T-helper 9 cell (primary cell): ENCODE results near the gene SPC24.
"Not testable (repeated sequence)": the region's sequence is repeated elsewhere in the genome, so short reads cannot be mapped to it uniquely, and the experiment has no call there.

Experiments used
- DNase-seq: peaks from one replicate; pipeline ENCODE4 v3.0.0-alpha.2; 2020

SPC24 gene

DNA sequence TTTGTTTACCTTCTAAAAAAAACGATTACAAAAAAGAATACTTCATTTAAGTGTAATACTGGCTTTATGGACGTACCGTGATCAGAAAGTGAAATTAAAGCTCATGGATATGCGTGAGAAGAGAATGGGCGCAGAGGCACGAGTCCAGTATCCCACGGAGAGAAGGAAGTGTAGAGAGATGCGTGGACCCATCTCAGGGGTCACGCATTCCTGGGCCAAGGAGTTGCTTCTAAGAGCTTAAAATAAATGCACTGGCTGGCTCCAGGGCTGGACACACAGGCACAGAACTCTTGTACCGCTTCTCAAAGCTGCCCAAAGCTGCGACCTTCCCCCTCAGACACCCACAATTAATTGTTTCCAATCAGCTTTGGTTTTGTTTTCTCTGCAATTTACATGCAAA, 8.7 kb upstream of the SPC24 start:
- no peak for DNase-seq

DNA sequence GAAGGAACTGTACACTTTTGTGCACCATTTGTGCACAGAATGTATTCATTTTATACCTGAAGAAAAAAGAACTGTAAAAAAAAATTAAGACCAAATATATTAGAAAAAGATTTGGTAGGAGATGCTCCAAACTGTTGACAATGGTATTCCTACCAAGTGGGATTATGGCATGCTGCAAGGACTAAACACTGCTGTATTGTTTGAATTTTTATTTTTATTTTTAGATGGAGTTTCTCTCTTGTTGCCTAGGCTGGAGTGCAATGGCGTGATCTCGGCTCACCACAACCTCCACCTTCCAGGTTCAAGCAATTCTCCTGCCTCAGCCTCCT, 4.8 kb upstream of the SPC24 start:
- not testable (repeated sequence) for DNase-seq

DNA sequence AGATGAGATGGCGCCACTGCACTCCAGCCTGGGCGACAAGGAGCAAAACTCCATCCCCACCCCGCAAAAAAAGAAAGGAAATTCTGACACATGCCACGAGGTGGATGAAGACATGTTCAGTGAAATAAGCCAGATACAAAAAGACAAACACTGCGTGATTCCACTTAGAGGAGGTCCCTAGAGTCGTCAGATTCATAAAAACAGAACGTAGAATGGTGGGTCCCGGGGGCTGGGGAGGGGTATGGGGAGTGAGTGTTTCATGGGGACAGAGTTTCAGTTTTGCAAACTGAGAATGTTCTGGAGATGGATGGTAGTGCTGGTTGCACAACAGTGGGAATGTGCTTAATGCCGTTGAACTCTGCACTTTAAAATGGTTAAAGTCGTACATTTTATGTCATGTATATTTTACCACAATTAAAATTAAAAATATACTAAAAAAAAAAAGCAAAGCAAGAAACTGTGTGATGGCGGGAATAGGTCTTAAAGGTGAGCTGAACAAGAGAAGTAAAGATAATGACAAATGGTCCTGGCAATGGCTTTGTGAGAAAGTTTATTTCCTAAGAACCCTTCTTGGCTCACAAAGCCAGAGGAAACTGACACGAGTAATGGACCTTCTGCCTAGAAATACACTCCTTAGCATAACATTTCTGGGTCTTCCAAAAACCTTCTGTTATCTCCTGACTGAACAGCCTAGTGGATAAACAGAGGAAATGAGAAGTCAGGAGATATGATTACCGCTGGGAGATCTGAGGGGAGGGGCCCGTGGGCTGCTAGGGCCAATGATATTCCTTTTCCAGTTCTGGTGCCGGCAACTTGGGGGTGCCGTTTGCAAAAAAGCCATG, 4.2 kb upstream of the SPC24 start:
- no peak for DNase-seq

DNA sequence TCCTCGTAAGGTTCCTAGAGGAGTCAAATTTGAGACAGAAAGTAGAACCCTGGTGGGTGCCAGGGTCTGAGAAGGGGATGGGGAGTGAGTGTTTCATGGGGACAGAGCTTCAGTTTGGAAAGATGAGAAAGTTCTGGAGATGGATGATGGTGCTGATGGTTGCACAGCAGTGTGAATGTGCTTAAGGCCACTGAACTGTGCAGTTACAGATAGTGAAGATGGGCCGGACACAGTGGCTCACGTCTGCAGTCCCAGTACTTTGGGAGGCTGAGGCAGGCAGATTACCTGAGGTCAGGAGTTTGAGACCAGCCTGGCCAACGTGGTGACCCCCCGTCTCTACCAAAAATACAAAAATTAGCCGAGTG, 917 bp downstream of the SPC24 start:
- DNase-seq, result no peak

DNA sequence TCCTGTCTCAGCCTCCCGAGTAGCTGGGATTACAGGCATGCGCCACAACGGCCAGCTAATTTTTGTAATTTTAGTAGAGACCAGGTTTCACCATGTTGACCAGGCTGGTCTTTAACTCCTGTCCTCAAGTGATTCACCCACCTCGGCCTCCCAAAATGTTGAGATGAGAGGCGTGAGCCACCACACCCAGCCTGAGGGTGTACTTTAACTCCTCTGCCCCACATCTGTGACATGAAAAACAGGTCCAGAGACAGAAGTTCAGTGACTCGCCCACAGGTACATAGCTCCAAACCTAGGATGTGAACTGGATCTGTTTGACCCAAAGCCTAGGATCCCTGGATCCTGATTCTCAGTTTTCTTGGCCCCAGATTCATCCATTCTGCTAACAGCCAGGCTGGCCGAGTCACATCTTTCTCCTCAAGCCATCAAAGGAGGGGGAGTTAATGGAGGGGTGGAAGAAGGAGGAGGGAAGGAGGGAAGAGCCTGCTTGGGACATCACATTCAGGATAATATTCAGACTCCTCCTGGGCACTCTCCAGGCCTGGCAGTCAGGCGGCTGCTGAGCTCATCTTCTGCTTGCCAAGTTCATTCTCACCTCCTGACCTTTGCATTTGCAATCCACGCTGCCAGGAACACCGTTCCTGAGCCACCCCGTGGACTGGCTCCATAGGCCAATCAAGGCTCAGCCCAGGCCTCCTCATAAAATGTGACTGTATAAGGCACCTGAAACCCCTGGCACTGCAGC, 3.1 kb downstream of the SPC24 start:
- DNase-seq, result no peak

DNA sequence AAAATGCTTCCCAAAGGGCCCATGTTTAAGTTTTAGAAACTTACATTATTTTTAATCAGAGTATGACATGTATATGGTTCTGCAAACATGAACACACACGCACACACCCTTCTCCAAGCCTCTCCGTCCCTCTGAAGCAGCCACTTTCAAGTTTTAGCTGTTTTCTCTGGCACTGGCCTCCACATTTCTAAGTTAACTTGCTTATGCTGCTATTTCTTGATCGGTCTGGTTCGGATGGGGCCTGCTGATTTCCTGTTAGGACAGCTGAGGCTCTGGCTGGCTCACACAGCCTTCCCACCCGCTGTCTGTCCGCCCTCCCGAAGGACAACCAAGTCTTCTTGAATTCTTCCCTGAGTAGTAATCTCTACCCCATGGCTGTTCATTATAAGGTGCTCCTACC, 4.4 kb downstream of the SPC24 start:
- no peak for DNase-seq

DNA sequence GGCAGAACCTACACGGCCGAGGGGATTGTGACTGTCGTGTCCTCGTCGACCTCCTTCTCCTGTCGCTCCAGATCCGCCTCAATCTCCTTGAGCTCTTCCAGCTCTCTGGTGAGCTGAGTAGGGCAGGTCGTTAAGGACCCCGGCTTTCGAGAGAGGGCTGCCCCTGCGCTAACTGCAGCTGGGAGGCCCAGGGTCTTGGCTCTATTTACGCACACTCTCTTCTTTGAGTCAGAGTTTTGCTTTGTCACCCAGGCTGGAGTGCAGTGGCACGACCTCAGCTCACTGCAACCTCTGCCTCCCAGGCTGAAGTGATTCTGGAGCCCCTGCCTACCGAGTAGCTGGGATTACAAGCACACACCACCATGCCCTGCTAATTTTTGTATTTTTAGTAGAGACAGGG, 7.6 kb downstream of the SPC24 start:
- no peak for DNase-seq

DNA sequence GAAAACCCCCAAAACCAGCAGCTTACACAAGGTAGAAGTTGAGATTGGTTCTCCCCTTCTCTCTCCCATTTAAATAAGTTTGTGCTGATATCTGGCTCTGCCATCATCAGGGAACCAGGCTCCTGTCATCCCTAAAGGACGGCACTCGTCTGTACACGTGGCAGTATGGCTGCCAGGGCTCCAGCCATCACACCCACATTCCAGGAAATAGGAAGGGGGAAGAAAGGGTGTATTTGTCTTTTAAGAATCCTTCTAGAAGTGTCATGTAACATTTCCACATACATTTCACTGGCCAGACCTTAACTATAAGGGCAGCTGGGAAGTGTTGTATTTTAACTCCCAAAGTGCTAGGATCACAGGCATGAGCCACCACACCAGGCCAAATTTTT, 10.1 kb downstream of the SPC24 start:
- DNase-seq, result no peak

DNA sequence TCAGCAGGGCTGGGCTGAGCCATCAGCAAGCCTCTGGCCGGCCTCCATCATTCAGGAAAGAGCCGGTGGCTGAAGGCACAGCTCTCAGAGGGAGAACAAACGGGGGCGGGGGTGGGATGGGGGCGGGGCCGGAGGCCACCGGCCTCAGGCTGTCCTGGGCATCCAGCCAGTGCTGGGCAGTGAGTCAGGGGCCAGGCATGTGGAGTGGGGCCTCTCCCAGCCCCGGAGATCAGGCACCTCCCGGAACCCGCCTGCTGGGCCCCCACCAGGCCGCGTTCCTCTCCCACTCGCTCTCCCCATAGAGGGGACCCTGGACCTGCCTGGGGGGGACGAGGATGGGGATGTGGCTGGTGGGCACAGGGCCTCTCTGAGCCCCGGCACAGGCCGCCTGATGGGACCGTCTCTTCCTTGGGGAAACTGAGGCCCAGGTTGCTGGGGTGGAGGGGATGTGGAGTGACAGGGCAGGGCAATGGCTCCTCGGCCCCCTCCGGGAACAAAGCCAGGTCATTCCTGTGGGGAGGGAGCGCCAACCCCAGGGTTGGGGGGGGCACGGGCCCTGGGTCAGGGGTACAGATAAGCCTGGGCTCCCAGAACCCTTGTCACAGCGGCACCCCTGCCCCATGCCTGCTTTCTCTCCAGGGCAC, 12.9 kb downstream of the SPC24 start:
- DNase-seq, result no peak

DNA sequence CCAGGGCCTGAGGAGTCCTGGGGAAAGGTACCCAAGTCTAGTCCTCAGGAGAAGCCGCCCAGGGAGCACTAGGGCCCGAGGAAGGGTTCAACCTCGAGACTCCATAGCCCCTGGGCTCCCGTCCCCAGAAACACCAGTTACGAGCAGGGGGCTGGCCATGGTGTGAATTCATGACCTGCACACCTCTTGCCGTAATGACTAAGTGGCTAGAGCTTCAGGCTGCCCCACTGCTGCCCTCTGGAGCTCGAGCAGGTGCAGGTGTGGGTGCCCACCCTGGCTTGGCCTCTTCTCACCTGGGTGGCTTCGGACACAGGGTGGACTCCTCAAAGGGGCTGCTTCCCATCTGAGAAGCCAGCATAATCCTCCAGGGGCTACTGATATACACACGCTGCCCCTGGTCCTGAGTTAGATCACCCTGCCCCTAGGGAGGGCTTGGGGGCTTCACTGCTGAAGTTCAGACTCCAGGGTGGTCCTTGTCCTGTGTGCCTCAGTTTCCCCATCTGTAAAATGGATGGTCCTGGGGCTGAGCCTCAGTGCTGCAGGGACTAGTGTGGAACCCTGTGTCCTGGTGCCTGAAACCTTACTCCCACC, 13.6 kb downstream of the SPC24 start:
- no peak for DNase-seq

DNA sequence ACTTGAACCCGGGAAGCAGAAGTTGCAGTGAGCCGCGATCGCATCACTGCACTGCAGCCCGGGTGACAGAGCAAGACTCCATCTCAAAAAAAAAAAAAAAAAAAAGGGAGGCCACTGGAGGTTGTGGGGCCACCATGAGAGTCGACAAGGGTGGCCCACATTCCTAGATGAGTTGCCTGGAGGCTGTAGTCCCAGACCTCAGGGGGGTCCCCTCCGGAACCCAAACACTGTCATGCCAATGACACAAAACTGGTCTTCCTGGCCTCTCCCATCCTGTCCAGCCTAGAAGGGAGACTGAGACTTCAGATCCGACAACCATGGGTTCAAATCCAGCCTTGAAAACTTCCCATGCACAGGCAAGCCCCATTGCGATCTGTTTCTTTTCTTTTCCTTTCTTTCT, 14.7 kb downstream of the SPC24 start:
- no peak for DNase-seq

DNA sequence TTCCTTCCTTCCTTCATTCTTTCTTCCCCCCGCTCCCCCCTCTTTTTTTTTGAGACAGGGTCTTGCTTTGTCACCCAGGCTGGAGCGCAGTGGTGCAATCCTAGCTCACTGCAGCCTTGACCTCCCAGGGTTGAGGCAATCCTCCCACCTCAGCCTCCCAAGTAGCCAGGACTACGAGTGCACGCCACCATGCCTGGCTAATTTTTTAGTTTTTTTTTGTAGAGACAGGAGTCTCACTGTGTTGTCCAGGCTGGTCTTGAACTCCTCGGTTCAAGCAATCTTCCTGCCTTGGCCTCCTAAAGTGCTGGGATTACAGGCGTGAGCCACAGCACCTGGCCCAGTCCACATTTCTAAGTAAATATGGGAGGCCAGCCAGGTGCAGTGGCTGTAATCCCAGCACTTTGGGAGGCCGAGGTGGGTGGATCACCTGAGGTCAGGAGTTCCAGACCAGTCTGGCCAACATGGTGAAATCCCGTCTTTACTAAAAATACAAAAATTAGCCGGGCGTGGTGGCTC, 15.5 kb downstream of the SPC24 start:
- DNase-seq, result not testable (repeated sequence)

DNA sequence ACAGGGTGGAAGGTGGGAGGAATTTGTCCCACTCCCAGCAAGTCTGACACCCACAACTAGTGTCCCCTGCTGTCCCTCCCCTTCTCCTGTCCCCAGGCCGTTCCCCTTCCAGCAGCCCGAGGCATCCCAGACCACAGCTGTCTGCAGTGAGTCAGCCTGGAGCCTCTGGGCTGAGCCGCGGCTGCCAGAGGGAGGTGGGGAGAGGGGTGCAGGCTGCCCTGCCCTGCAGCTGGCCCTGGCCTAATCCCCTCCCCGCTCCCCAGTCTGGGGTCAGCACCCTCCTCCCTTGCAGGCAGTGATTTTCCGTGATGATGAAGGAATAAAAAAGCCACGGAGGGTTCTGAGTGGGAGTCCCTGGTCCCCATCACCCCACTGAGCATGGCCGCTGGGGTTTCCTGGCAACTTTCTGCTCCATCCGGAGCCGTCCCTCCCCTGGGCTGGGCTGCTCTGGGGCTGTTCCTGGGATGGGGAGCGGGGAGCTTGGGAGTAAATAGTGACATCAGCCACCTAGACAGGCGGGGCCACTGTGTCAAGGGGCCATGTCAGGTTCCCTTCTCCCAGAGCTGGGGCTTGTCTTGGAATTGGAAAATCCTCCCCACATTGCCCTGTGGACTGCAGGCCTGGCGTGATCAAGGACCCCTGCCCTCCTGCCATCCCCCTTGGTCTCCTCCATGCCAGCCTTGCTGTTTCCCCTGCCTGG, 16.8 kb downstream of the SPC24 start:
- DNase-seq, result no peak

DNA sequence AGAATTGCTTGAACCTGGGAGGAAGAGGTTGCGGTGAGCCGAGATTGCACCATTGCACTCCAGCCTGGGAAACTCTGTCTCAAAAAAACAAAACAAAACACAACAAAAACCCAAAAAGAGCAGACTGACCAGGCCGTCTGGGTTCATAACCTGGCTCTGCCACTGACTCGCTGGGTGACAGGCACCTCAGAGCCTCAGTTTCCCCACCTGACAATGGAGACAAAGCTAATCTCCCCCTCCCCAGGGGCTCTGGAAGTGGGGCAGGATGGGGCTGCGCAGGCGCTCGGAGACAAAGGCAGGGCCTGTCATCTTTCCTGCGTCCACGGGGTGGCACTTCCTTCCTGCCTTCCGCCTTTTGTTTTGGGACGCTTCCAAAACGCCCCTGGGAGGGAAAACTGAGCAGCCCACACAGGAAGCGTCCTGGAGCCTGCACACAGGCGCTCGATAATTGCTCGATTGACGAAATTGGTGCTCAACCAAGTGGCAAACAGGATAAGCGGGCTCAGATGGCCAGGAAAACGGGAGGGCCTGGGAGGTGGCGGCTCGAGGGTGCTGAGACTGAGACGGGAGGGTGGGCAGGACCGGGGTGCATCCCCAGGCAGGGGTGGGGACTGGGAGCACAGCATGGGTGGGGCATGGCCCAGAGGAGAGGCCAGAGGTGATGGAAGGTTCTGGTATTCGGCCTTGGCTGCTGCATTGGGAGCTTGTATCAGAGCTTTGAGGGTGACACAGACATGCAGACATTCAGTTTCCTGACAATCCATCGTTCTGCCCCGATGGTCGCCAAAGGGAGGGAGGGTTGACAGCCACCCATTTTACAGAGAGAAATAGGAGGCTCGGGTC, 17.8 kb downstream of the SPC24 start:
- peak; percentile 46 for DNase-seq

DNA sequence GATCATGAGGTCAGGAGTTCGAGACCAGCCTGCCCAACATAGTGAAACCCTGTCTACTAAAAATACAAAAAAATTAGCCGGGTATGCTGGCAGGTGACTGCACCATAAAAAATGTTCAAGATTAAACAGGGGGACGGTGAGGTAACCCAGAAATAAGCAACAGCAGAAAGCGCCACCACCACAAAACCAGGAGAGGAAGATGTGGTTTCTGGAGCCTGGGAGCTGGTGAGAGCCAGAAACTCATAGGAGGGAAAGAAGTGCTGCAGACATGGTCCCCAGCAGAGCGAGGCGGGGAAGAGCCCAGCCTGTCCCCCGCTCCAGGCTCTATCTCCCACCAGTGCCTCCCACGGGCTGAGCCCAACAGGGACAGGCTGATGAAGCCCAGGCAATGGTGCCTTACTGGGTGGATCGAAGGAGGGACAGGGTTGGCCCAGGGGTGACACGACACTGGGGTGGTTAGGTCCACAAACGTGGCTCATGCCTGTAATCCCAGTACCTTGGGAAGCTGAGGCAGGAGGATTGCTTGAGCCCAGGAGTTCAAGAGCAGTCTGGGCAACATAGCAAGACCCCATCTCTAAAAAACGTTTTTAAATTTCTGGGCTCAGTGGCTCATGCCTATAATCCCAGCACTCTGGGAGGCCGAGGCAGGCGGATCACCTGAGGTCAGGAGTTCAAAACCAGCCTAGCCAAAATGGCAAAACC, 19.0 kb downstream of the SPC24 start:
- DNase-seq, result no peak

DNA sequence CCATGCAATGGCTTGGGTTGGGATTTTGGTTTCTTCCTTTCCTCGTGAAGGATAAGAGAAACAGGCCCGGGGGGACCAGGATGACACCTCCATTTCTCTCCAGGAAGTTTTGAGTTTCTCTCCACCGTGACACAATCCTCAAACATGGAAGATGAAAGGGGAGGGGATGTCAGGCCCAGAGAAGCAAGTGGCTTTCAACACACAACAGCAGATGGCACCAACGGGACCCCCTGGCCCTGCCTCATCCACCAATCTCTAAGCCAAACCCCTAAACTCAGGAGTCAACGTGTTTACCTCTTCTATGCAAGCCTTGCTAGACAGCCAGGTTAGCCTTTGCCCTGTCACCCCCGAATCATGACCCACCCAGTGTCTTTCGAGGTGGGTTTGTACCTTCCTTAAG, 24.1 kb downstream of the SPC24 start:
- DNase-seq, result no peak

DNA sequence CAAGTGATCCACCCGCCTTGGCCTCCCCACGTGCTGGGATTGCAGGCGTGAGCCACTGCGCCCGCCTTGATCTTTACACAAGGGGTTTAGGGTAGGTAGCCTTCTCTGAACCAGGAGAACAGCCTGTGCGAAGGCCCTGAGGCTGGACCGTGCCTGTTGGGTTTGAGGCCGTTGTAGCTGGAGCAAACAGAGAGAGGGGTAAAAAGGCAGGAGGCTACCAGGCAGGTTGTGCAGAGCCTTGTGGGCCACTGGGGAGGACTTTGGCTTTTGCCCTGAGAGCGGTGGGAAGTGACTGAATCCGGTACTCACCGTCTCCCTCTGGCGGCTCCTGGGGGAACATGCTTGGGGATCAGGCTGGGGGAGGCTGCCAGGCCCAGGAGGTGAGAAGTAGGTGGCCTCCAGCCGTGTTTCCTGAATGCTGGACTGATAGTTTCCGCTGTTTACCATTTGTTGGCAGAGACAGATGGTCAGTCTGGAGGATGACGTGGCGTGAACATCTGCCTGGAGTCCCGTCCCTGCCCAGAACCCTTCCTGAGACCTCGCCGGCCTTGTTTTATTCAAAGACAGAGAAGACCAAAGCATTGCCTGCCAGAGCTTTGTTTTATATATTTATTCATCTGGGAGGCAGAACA, 24.6 kb downstream of the SPC24 start:
- DNase-seq, result peak; percentile 67

DNA sequence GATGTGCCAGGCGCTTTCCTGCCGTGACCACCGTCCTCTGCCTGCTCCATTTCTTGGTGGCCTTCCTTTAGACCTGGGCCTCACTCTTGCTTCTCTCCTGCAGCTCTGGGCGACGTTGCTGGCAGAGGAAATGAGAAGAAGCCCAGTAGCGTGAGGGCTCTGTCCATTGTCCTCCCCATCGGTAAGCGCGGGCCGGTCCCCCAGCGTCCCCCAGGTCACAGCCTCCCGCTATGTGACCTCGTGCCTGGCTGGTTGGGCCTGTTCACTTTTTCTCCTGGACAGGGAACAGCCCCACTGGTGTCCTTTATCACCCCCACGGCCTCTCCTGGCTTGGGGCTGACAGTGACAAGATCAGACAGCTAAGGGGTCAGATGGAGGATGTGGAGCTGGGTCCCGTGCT, 27.7 kb downstream of the SPC24 start:
- DNase-seq, result no peak

DNA sequence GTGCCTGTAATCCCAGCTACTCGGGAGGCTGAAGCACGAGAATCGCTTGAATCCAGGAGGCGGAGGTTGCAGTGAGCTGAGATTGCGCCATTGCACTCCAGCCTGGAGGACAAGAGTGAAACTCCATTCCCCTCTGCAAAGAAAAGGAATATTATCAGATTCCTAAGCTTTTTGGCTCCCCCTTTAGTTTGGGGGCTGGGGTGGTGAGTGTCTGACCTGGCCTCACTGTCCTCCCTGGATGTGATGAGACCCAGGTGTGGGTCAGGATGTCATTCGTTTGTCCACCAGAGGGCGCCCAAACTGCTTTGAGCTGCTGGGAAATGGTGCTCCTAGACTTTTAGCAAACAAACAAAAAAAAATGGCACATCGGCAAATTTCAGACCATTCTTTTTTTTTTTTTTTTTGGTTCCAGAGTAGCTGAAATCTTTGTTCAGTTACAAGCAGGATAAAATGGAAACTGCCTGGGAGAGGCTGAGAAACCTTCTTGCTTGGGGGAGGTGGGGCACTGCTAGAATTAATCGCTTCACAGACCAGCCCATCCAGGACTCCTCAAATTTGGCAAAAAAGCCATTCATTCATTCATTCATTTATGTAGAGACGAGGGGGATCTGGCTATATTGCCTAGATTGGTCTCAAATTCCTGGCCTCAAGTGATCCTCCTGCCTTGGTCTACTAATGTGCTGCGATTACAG, 29.4 kb downstream of the SPC24 start:
- DNase-seq, result peak; percentile 80

DNA sequence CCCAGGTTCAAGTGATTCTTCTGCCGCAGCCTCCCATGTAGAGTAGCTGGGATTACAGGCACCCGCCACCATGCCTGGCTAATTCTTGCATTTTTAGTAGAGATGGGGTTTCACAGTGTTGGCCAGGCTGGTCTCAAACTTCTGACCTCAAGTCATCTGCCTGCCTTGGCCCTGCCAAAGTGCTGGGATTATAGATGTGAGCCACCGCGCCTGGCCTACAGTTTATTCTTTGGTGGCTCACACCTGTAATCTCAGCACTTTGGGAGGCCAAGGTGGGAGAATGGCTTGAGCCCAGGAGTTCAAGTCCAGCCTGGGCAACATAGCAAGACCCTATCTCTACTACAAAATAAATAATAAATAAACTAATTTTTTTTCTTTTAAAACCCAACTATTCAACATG, 31.4 kb downstream of the SPC24 start:
- DNase-seq, result not testable (repeated sequence)
